Ishikawa (cell line): ENCODE measurements around the gene SAMSN1.

Experiments used
- CEBPB ChIP-seq: IDR thresholded peaks from 2 replicates; pipeline ENCODE4 v1.6.1; 2012
- CREB1 ChIP-seq: IDR thresholded peaks from 2 replicates; pipeline ENCODE4 v1.6.1; 2012; ENCODE audit warnings: low read depth
- EGR1 ChIP-seq: IDR thresholded peaks from 2 replicates; pipeline ENCODE4 v1.6.1; 2012
- EP300 ChIP-seq: IDR thresholded peaks from 2 replicates; pipeline ENCODE4 v1.6.1; 2012; ENCODE audit warnings: borderline replicate concordance
- MAX ChIP-seq: IDR thresholded peaks from 2 replicates; pipeline ENCODE4 v1.6.1; 2012
- NFIC ChIP-seq: IDR thresholded peaks from 2 replicates; pipeline ENCODE4 v1.6.1; 2012
- RAD21 ChIP-seq: IDR thresholded peaks from 2 replicates; pipeline ENCODE4 v1.6.1; 2012; ENCODE audit warnings: low read depth
- REST ChIP-seq: IDR thresholded peaks from 2 replicates; pipeline ENCODE4 v1.6.1; 2012; ENCODE audit warnings: low read depth, mild to moderate bottlenecking
- TAF1 ChIP-seq: IDR thresholded peaks from 2 replicates; pipeline ENCODE4 v1.6.1; 2012; ENCODE audit warnings: low read depth, mild to moderate bottlenecking
- TCF12 ChIP-seq: IDR thresholded peaks from 2 replicates; pipeline ENCODE4 v1.6.1; 2012; ENCODE audit warnings: low read depth
- TEAD4 ChIP-seq: IDR thresholded peaks from 2 replicates; pipeline ENCODE4 v1.6.1; 2012
- USF1 ChIP-seq: IDR thresholded peaks from 2 replicates; pipeline ENCODE4 v1.6.1; 2012
- YY1 ChIP-seq: IDR thresholded peaks from 2 replicates; pipeline ENCODE4 v1.6.1; 2012; ENCODE audit warnings: low read depth

- TF ChIP-seq TAF1 (no peak), TCF12 (no peak), MAX (no peak), TEAD4 (no peak), REST (no peak), RAD21 (no peak), EGR1 (no peak), CEBPB (no peak), USF1 (no peak), EP300 (no peak), YY1 (no peak), CREB1 (no peak), NFIC (no peak)
Observed at GRCh38 chr21:14484188-14485009, 61.7 kb downstream of the SAMSN1 start.
